ENCODE results near the gene AGBL4. TPM values are rescaled to one million over a fixed set of nuclear protein-coding genes. Genes with fewer than 3 reads are reported as not detected.

AGBL4 gene
- polyA plus RNA-seq, 3 donors, result 0.05 TPM; not detected in 2

DNA sequence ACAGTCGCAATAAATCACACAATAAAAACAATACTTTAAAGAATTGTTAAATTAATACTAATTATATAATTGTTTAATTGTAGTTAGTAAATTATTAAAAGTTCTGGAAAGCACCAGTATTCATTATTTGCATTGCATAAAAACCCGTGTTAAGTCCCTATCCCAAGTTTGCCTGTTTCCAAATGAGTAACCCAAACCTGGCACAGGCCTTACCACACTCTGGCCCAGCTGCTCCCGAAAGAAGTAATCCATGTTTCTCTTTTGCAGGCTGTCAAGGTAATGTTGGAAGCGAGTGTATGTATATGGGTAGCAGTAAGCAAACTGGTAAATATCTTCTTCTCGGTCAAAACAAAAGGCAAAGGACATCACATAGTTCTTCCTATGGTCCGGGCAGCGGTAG lies 978.4 kb downstream of the AGBL4 start:
- no peaks in the 10 kb centered on the region for H3K27me3 ChIP-seq (ENCODE audit: control insufficient read depth in 2 of 2, insufficient read depth in 2 of 2, low read length in 2 of 2)
- H3K4me1 ChIP-seq (ENCODE audit: control insufficient read depth in 1 of 2, insufficient read depth in 2 of 2, low read length in 2 of 2), result no peaks in the 10 kb centered on the region
- H3K4me3 ChIP-seq (replicated peaks in 1 of 3; ENCODE audit: low read depth in 2 of 3, low read length in 3 of 3), result no peak overlapping the region
- no peak overlapping the region for H2AFZ ChIP-seq (ENCODE audit: insufficient read depth, low read depth, low read length, poor library complexity, severe bottlenecking)
- Mint-ChIP-seq H3K4me3 (no peak overlapping the region), H3K27me3 (ENCODE audit: low read depth in 3 of 3) (peaks cover 0 to 6% (median 0%) of the 10 kb centered on the region in 3 donors), H3K9me3 (peaks cover 0 to 5% (median 0%) of the 10 kb centered on the region in 7 donors), H3K27ac (no peak overlapping the region), H3K36me3 (no peaks in the 10 kb centered on the region), H3K4me1 (no peaks in the 10 kb centered on the region)
- no peak overlapping the region for H3K9ac ChIP-seq (ENCODE audit: insufficient read depth, low read length, poor library complexity, severe bottlenecking)
- H4K20me1 ChIP-seq (ENCODE audit: insufficient read depth, low read length), result no peaks in the 10 kb centered on the region
- TF ChIP-seq, protein P1, sequence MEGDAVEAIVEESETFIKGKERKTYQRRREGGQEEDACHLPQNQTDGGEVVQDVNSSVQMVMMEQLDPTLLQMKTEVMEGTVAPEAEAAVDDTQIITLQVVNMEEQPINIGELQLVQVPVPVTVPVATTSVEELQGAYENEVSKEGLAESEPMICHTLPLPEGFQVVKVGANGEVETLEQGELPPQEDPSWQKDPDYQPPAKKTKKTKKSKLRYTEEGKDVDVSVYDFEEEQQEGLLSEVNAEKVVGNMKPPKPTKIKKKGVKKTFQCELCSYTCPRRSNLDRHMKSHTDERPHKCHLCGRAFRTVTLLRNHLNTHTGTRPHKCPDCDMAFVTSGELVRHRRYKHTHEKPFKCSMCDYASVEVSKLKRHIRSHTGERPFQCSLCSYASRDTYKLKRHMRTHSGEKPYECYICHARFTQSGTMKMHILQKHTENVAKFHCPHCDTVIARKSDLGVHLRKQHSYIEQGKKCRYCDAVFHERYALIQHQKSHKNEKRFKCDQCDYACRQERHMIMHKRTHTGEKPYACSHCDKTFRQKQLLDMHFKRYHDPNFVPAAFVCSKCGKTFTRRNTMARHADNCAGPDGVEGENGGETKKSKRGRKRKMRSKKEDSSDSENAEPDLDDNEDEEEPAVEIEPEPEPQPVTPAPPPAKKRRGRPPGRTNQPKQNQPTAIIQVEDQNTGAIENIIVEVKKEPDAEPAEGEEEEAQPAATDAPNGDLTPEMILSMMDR (IDR thresholded peaks at IDR 0.05), result no peak
- WGBS (ENCODE audit: insufficient coverage), result 86% methylated on average over 1 of the region's 7 CpGs
- H3K79me2 ChIP-seq (ENCODE audit: insufficient read depth, low read length), result no peaks in the 10 kb centered on the region
- H3K27ac ChIP-seq (ENCODE audit: low read depth in 1 of 2, low read length in 2 of 2), result no peak overlapping the region
- intact Hi-C loops (cut with micrococcal nuclease), result no loop called here
- H3K36me3 ChIP-seq (replicated peaks in 1 of 2; ENCODE audit: control insufficient read depth in 1 of 2, insufficient read depth in 2 of 2, low read length in 2 of 2), result no peaks in the 10 kb centered on the region
- H3K9me3 ChIP-seq (replicated peaks in 1 of 2; ENCODE audit: control insufficient read depth in 1 of 2, insufficient read depth in 1 of 2, low read length in 2 of 2), result no peaks in the 10 kb centered on the region
- no peak for DNase-seq
- H3K4me2 ChIP-seq (replicated peaks; ENCODE audit: extremely low read depth, low read length, poor library complexity, severe bottlenecking), result no peak overlapping the region

DNA sequence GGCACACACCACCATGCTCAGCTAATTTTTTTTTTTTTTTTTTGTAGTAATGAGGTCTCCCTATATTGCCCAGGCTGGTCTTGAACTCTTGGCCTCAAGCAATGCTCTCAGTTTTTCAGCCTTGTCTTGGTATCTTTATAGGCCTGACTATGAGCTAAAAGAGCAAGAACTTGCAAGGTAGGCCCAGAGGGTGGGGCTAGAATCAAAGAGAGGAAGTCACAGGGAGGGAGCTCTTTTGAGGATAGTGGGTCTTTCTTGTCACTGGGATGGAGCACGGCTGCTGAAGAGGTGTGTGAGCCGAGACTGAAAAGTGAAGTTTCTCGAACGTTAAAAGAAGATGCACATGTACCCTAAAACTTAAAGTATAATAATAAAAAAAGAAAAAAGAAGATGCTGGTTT lies 987.1 kb downstream of the AGBL4 start:
- no peaks in the 10 kb centered on the region for H4K20me1 ChIP-seq (ENCODE audit: insufficient read depth, low read length)
- intact Hi-C loops (cut with micrococcal nuclease), result no loop called here
- Mint-ChIP-seq H3K9me3 (peaks cover 0 to 5% (median 3%) of the 10 kb centered on the region in 7 donors), H3K27me3 (ENCODE audit: low read depth in 3 of 3) (peaks cover 0 to 3% (median 0%) of the 10 kb centered on the region in 3 donors), H3K36me3 (no peaks in the 10 kb centered on the region), H3K4me1 (no peaks in the 10 kb centered on the region), H3K27ac (no peak overlapping the region), H3K4me3 (no peak overlapping the region)
- no peak overlapping the region for H3K9ac ChIP-seq (ENCODE audit: insufficient read depth, low read length, poor library complexity, severe bottlenecking)
- no peak for DNase-seq
- H3K27me3 ChIP-seq (ENCODE audit: control insufficient read depth in 2 of 2, insufficient read depth in 2 of 2, low read length in 2 of 2), result no peaks in the 10 kb centered on the region
- no peaks in the 10 kb centered on the region for H3K36me3 ChIP-seq (replicated peaks in 1 of 2; ENCODE audit: control insufficient read depth in 1 of 2, insufficient read depth in 2 of 2, low read length in 2 of 2)
- H3K4me2 ChIP-seq (replicated peaks; ENCODE audit: extremely low read depth, low read length, poor library complexity, severe bottlenecking), result no peak overlapping the region
- H3K9me3 ChIP-seq (replicated peaks in 1 of 2; ENCODE audit: control insufficient read depth in 1 of 2, insufficient read depth in 1 of 2, low read length in 2 of 2), result no peaks in the 10 kb centered on the region
- no peaks in the 10 kb centered on the region for H3K79me2 ChIP-seq (ENCODE audit: insufficient read depth, low read length)
- H3K27ac ChIP-seq (ENCODE audit: low read depth in 1 of 2, low read length in 2 of 2), result no peak overlapping the region
- WGBS (ENCODE audit: insufficient coverage), result no CpG with 5 or more reads among the region's 4 CpGs
- H2AFZ ChIP-seq (ENCODE audit: insufficient read depth, low read depth, low read length, poor library complexity, severe bottlenecking), result no peak overlapping the region
- H3K4me1 ChIP-seq (ENCODE audit: control insufficient read depth in 1 of 2, insufficient read depth in 2 of 2, low read length in 2 of 2), result no peaks in the 10 kb centered on the region
- H3K4me3 ChIP-seq (replicated peaks in 1 of 3; ENCODE audit: low read depth in 2 of 3, low read length in 3 of 3), result no peak overlapping the region
- TF ChIP-seq, protein P1 (IDR thresholded peaks at IDR 0.05), result no peak
